K562 (cell line): Measurements from ENCODE around the gene SRM. TPM values are rescaled to one million over a fixed set of nuclear protein-coding genes. Genes with fewer than 3 reads are reported as not detected.
"Not testable (repeated sequence)": the region's sequence is repeated elsewhere in the genome, so short reads cannot be mapped to it uniquely, and the experiment has no call there.

Experiments
- ATAC-seq: fragments of 200-7000 bp; cut with Tn5 transposase; 3 replicates; pipeline ENCODE4 v1.9.1; 2020; ENCODE audit warnings: moderate library complexity
- BruUV-seq: library from RNA; stranded (reverse); fragments of 400-500 nt; replicated peaks from 2 replicates; lab custom pipeline; 2021; lab: Mats Ljungman, UMichigan
- CTCF ChIA-PET: fragments of 300-600 bp; formaldehyde crosslinking; extraction: SDS; loops from one replicate; lab custom pipeline; 2021; ENCODE audit warnings: low intra/inter-chr PET ratio; lab: Yijun Ruan, JAX
- POLR2A ChIA-PET: fragments of 300-600, 350-650 bp; sonication (Branson Sonifier 250); formaldehyde crosslinking; extraction: SDS; loops from one replicate; lab custom pipeline; 2021; ENCODE audit warnings: antibody characterized with exemption, inconsistent platforms; lab: Yijun Ruan, JAX
- DNase-seq, 4 experiments: peaks; one replicate each; pipeline versions ENCODE4 v3.0.0 to v3.0.0-alpha.2; 2011 to 2018; ENCODE audit warnings: low spot score in 3 of 4, mixed read lengths in 3 of 4; ENCODE audit errors: extremely low read depth in 1 of 4
- FAIRE-seq: peaks from 2 replicates; lab custom pipeline; 2011; peaks lifted over from hg19 to GRCh38; lab: Jason Lieb, UNC
- H2AFZ ChIP-seq: 2 replicates; pipeline ENCODE4 v1.6.0; 2011; ENCODE audit warnings: low read depth, low read length, control low read depth, inconsistent platforms
- H3K27ac ChIP-seq: fragments of 200-600 bp; 3 replicates; pipeline ENCODE4 v1.8.0; 2011; ENCODE audit warnings: low read depth, mild to moderate bottlenecking, control low read depth, inconsistent platforms, low read length, moderate library complexity, mixed read lengths; ENCODE audit errors: extremely low read depth
- H3K27me3 ChIP-seq, 2 experiments: fragments of 300-600 bp in 1 of 2; 2 replicates in 1 of 2; 3 replicates in 1 of 2; pipeline versions ENCODE4 v1.6.0 to v1.8.0; 2011; ENCODE audit warnings: inconsistent platforms in 2 of 2, low read length in 2 of 2, mild to moderate bottlenecking in 1 of 2, mixed read lengths in 1 of 2, moderate library complexity in 1 of 2; ENCODE audit not compliant: control insufficient read depth in 2 of 2, insufficient read depth in 2 of 2
- H3K36me3 ChIP-seq: fragments of 300-600 bp; 3 replicates; pipeline ENCODE4 v1.8.0; 2011; ENCODE audit warnings: mild to moderate bottlenecking, low read length, inconsistent platforms; ENCODE audit not compliant: control insufficient read depth, insufficient read depth
- H3K4me1 ChIP-seq, 2 experiments: fragments of 200-600 bp in 1 of 2; replicated peaks in 1 of 2; 2 replicates in 1 of 2; 3 replicates in 1 of 2; pipeline versions ENCODE4 v1.5.1 to v1.8.0; 2011; ENCODE audit warnings: inconsistent platforms in 2 of 2, low read length in 2 of 2, mild to moderate bottlenecking in 1 of 2, mixed read lengths in 1 of 2, moderate library complexity in 1 of 2; ENCODE audit not compliant: control insufficient read depth in 2 of 2, insufficient read depth in 2 of 2
- H3K4me2 ChIP-seq: 2 replicates; pipeline ENCODE4 v1.6.1; 2011; ENCODE audit warnings: low read length, control low read depth, inconsistent platforms, mixed read lengths; ENCODE audit not compliant: insufficient read depth
- H3K4me3 ChIP-seq: fragments of 200-600 bp; sonication (generic), shearing (Covaris generic); 2 replicates; pipeline ENCODE4 v1.5.1; 2016; ENCODE audit warnings: control low read depth, inconsistent platforms
- H3K79me2 ChIP-seq: fragments of 200-600 bp; 3 replicates; pipeline ENCODE4 v1.8.0; 2011; ENCODE audit warnings: low read length, inconsistent platforms; ENCODE audit not compliant: control insufficient read depth, insufficient read depth
- H3K9ac ChIP-seq, 2 experiments: 2 replicates each; pipeline versions ENCODE4 v1.6.0 to v1.6.1; 2011; ENCODE audit warnings: low read depth in 2 of 2, low read length in 2 of 2, control low read depth in 1 of 2, inconsistent platforms in 1 of 2, mild to moderate bottlenecking in 1 of 2, mixed read lengths in 1 of 2; ENCODE audit not compliant: insufficient read depth in 1 of 2
- H3K9me1 ChIP-seq: one replicate; pipeline ENCODE4 v1.6.0; 2011; ENCODE audit warnings: inconsistent platforms, mild to moderate bottlenecking, low read length, moderate library complexity; ENCODE audit not compliant: control insufficient read depth, insufficient read depth
- H3K9me3 ChIP-seq: replicated peaks from 2 replicates; pipeline ENCODE4 v1.5.1; 2011; ENCODE audit warnings: low read depth, low read length, inconsistent platforms; ENCODE audit not compliant: control insufficient read depth, insufficient read depth
- H4K20me1 ChIP-seq: replicated peaks from 2 replicates; pipeline ENCODE4 v1.6.1; 2011; ENCODE audit warnings: low read length, inconsistent platforms, mixed read lengths; ENCODE audit not compliant: control insufficient read depth, insufficient read depth
- CTCF ChIP-seq, 3 experiments: IDR thresholded peaks in 2 of 3; conservative IDR thresholded peaks in 1 of 3; 2 replicates each; pipeline ENCODE4 v1.5.1; 2011 to 2012; ENCODE audit warnings: low read length in 3 of 3, mild to moderate bottlenecking in 3 of 3, control low read depth in 2 of 3, improper control_type of control experiment in 1 of 3, inconsistent platforms in 1 of 3, low read depth in 1 of 3, mixed read lengths in 1 of 3, moderate library complexity in 1 of 3; ENCODE audit not compliant: insufficient read depth in 2 of 3
- ZBTB33 ChIP-seq: sonication (generic); formaldehyde crosslinking; IDR thresholded peaks from 2 replicates; pipeline ENCODE4 v1.8.1; 2023; ENCODE audit warnings: mild to moderate bottlenecking, missing genetic modification reagents
- WGBS: fragments of 100-300 bp; shearing (Covaris generic); methylation state at CpG from one replicate; pipeline ENCODE4 v1.1.6; 2016; ENCODE audit warnings: low coverage, mixed read lengths; ENCODE audit not compliant: insufficient coverage; ENCODE audit errors: missing lambda C conversion rate; 5-methylcytosine and 5-hydroxymethylcytosine counted together
- in situ Hi-C: fragments of 300-500 bp; cut with MboI; formaldehyde crosslinking; loops from 4 replicates; pipeline ENCODE4 v1.15.0; 2018; ENCODE audit warnings: inconsistent platforms, mixed read lengths
- intact Hi-C: fragments of 100-400 bp; cut with micrococcal nuclease; formaldehyde crosslinking; loops from 2 replicates; pipeline ENCODE4 v1.14.2; 2022
- polyA plus RNA-seq, 8 experiments: library from polyadenylated mRNA; depleted of rRNA in 4 of 8; stranded (reverse) in 5 of 8; unstranded in 3 of 8; fragments of >200 nt; fragmentation: Nextera tagmentation in 2 of 8; fragmentation: Illumina TruSeq in 1 of 8; extraction: Ambion mirVana in 2 of 8; extraction: Trizol in 1 of 8; gene quantifications; 2 replicates each; pipeline versions ENCODE4 v1.2.1 to v1.2.3, GENCODE V29; 2011 to 2014; ENCODE audit warnings: inconsistent platforms in 1 of 8, missing spikeins in 1 of 8
- total RNA-seq, 7 experiments: library from RNA; depleted of rRNA in 6 of 7; stranded (reverse); fragments of >200 nt in 6 of 7; fragmentation: Illumina TruSeq in 2 of 7; extraction: Trizol in 2 of 7; gene quantifications; 2 replicates each; pipeline versions ENCODE4 v1.2.1 to v1.2.3, GENCODE V29; 2011 to 2021; ENCODE audit warnings: low replicate concordance in 1 of 7

Gene SRM
- total and polyA plus RNA-seq, 9 of the 15 experiments (the other 6 are each of a cell fraction or from before 2014, with no cell fraction given): 23.9 to 373 (median 82.5) TPM

GRCh38 chr1:11063937-11064537, 4.2 kb upstream of the SRM start:
- Histone ChIP-seq H3K79me2 (peaks cover 29% of the 10 kb centered on the region), H3K4me1 (peaks cover 6 to 21% of the 10 kb centered on the region in 2 experiments; a peak in 4 of 5 replicates), H3K9ac (peak overlapping the region in 1 of 2 experiments; percentile 63; a peak in 1 of 4 replicates), H3K36me3 (peaks cover 65% of the 10 kb centered on the region; the same call in 2 of the 3 replicates)
- CTCF ChIA-PET, H3K4me2 ChIP-seq, intact Hi-C loops, in situ Hi-C loops, H3K27ac ChIP-seq, H4K20me1 ChIP-seq, ATAC-seq, H2AFZ ChIP-seq, BruUV-seq, H3K27me3 ChIP-seq, FAIRE-seq, H3K9me3 ChIP-seq, H3K4me3 ChIP-seq, H3K9me1 ChIP-seq: not testable (repeated sequence)
- peak in 1 of 4 experiments; percentile 25 for DNase-seq
- POLR2A ChIA-PET: interaction anchor here (0.6 to 1.1 kb wide), 5 partner anchors 15 to 300 kb away, joined by 3 to 4 read pairs (median 3); no protein-coding TSS in a partner anchor
- 80% methylated on average over 18 of the region's 18 CpGs for WGBS
- TF ChIP-seq CTCF (IDR thresholded peaks at IDR 0.05 in 2 of 3, conservative IDR thresholded peaks at IDR 0.05 in 1 of 3; ENCODE audit: insufficient read depth in 2 of 3, low read depth in 1 of 3, low read length in 3 of 3) (peak; percentile 30 to 46 (median 41); a peak in 4 of 6 replicates), ZBTB33 (CRISPR knock-in tag) (peak; percentile 89)
